D721Med (cell line): ENCODE measurements around the gene CCDC27.

ENCODE experiments used
- DNase-seq: peaks from one replicate; pipeline ENCODE4 v3.0.0; 2011; ENCODE audit warnings: low spot score; ENCODE audit not compliant: insufficient read length
- FAIRE-seq: peaks from 2 replicates; lab custom pipeline; 2011; peaks lifted over from hg19 to GRCh38; lab: Jason Lieb, UNC
- TF ChIP-seq, protein P1 (sequence below): IDR thresholded peaks from 2 replicates; pipeline ENCODE4 v1.5.1; 2012; ENCODE audit warnings: mild to moderate bottlenecking, control low read depth; ENCODE audit not compliant: insufficient read depth; ENCODE audit errors: missing control alignments

Gene CCDC27

DNA sequence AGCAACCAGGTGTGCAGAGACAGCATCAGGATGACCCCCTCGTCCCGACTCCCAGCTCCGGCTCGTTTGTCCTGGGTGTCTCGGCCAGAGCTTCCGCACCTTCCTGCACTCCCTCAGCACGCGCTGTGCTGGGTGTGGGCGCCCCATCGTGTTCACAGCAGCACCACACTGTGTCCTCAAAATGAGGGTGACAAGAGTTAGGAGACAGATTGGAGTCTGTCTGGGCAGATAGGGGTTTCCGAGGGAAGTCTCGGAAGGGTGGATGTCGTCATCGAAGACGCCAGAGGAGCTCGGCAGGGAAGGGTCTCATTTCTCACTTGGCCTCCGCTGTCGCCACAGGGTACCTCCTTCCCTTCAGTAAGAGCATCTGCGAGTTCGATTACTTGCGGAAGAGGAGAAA, 4.1 kb downstream of the CCDC27 start:
- DNase-seq, result no peak
- no peak for FAIRE-seq
- TF ChIP-seq, protein P1, sequence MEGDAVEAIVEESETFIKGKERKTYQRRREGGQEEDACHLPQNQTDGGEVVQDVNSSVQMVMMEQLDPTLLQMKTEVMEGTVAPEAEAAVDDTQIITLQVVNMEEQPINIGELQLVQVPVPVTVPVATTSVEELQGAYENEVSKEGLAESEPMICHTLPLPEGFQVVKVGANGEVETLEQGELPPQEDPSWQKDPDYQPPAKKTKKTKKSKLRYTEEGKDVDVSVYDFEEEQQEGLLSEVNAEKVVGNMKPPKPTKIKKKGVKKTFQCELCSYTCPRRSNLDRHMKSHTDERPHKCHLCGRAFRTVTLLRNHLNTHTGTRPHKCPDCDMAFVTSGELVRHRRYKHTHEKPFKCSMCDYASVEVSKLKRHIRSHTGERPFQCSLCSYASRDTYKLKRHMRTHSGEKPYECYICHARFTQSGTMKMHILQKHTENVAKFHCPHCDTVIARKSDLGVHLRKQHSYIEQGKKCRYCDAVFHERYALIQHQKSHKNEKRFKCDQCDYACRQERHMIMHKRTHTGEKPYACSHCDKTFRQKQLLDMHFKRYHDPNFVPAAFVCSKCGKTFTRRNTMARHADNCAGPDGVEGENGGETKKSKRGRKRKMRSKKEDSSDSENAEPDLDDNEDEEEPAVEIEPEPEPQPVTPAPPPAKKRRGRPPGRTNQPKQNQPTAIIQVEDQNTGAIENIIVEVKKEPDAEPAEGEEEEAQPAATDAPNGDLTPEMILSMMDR, result no peak

DNA sequence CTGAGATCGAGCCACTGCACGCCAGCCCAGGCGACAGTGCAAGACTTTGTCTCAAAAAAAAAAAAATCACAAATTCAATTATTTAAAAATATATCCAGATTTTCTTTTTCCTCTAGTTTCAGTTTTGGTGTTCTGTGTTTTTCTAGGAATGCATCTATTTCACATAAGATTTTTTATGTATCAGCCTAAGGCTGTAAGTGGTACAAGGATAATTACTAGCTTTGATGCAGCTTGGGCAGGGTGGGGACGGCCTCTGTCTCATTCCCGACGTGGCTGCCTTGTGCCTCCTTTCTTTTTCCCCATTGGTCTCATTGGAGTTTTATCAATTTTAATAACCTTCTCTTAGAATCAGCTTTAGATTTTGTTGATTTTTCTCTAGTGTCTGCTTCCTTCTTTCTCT, 6.9 kb downstream of the CCDC27 start:
- DNase-seq (no peak), FAIRE-seq (no peak)
- TF ChIP-seq, protein P1, result no peak

DNA sequence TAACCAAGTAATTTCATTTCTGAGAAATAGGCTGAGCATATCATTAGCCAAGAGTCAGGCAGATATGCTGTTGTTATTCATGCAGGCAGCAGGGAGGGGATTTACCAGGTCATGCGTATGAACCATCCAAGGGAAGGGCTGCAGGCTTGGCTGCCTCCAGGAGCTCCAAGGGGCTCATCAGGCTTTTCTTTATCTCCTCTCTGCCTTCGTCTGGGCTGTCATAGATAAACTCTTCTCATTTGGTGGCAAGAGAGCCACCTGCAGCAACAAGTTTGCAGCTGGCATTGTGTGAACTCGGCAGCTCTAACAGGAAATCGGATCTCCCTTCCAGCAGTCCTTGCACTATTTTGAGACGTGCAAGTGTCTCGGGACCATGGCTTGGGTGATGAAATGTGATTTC, 7.5 kb downstream of the CCDC27 start:
- no peak for DNase-seq
- FAIRE-seq, result no peak
- TF ChIP-seq, protein P1, result no peak

DNA sequence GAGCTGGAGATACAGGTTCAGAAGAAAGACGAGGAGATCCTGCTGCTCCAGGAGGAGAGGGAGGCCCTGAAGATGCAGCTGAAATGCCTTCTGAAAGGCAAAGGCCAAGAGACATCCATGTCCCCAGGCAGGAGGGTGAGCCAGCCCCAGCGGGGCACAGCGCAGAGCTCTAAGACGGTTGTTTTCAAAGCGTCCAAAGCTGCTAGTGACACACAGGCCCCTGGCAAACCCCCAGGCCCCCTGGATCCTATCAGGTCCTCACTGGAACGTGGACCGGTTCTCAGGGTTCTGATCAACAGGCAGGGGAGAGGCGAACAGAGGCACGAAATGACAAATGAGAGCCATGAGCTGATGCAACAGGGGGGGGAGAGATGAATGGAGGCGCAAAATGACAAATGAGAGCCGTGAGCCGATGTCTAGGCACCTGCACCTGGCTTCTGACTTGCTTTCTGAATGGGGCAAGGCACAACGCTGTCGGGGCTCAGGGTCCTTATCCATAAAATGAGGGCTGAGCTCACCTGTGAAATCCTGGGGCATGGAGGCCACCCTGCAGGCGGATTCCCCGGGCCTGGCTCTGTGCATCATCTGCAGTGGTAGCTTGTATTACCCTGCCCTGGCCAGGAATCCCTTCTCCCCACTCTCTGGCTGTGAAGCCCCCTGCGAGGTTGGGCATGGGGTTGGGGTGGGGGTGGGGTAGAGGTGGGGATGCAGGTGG, 9.2 kb downstream of the CCDC27 start:
- DNase-seq (no peak), FAIRE-seq (no peak)
- TF ChIP-seq, protein P1, result no peak

DNA sequence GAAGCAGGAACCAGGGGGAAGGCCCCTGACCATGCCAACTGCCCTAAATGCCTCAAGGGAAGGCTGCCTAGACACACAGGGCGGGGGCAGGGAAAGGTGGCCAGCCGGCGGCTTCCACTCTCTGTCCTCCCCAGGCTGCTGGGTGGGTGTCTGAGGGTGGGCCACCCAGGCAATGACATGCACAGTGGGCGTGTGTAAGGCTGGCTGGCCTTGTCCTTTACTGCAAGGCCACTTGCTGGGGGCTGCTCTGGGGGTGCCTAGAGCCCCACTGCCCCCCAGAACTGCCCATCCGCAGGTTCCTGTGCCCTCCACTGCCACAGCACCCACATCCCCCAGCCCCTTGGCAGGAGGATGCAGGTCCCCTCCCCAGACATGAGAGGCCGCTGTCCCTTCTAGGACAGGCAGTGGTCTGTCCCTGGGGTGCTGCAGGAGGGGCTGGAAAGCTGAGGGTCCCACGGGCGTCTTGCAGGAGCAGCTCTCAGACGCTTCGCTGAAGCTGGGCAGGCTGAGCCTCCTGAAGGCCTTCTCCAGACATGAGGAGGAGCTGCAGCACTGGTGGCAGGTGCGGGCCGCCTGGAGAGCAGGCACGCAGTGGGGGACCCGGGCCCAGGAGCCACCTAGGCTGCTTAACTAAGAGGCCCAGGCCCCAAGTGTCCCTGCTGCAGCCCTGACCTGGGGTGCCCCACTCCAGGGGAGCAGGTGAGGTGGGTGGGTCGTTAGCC, 10.1 kb downstream of the CCDC27 start:
- DNase-seq (no peak), FAIRE-seq (no peak)
- TF ChIP-seq, protein P1, result no peak

DNA sequence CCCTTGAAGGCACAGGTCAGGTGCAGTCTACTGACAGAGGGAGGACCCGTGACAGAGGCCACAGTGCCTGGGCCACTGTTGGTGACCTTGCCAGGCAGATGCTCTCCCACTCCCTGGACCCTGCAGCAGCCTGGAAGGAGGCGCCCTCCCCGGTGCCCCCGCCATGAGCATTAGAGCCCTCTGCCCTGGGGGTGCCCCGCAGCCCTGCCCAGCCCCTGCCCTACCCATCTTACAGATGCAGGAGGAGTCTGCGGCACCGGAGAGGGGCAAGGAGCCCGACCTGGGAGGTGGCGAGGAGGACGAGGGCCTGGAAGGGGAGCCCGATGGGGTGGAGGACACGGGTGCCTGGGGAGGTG, 10.6 kb downstream of the CCDC27 start:
- FAIRE-seq, result no peak
- TF ChIP-seq, protein P1, result no peak

More for the DNA sequence above, 10.6 kb downstream of the CCDC27 start:
- no peak for DNase-seq
